Breast epithelium (tissue), 4 donors: ENCODE measurements around the gene GSX1. TPM values are rescaled to one million over a fixed set of nuclear protein-coding genes. Genes with fewer than 3 reads are reported as not detected.

ENCODE experiments used
- DNase-seq, 2 donors: peaks; one replicate each; pipeline ENCODE4 v3.0.0-alpha.2; 2019; ENCODE audit warnings: low spot score in 2 of 2
- H3K27ac ChIP-seq, 2 donors: fragments of 200-600 bp; sonication (generic) in 1 of 2; one replicate each; pipeline ENCODE4 v1.5.1; 2016 to 2019; ENCODE audit warnings: mild to moderate bottlenecking in 1 of 2
- H3K27me3 ChIP-seq, 2 donors: fragments of 200-600 bp; sonication (generic) in 1 of 2; one replicate each; pipeline versions ENCODE4 v1.5.1 to v1.6.0; 2017 to 2019; ENCODE audit warnings: control low read depth in 1 of 2, mild to moderate bottlenecking in 1 of 2
- H3K36me3 ChIP-seq: fragments of 200-600 bp; one replicate; pipeline ENCODE4 v1.5.1; 2019
- H3K4me1 ChIP-seq, 2 donors: fragments of 200-600 bp; sonication (generic); one replicate each; pipeline ENCODE4 v1.5.1; 2016 to 2019; ENCODE audit warnings: control low read depth in 1 of 2
- H3K4me3 ChIP-seq, 3 donors: fragments of 200-600 bp; sonication (generic); 1 replicate in 2 of 3; 2 replicates in 1 of 3; pipeline ENCODE4 v1.5.1; 2016 to 2019; ENCODE audit warnings: mild to moderate bottlenecking in 3 of 3, moderate library complexity in 2 of 3
- H3K9me3 ChIP-seq, 2 donors: fragments of 200-600 bp; sonication (generic) in 1 of 2; one replicate each; pipeline ENCODE4 v1.5.1; 2016 to 2019; ENCODE audit warnings: control low read depth in 1 of 2
- POLR2A ChIP-seq: fragments of 450-650 bp; IDR thresholded peaks from one replicate; pipeline ENCODE4 v1.6.1; 2016; ENCODE audit warnings: antibody characterized with exemption, mild to moderate bottlenecking, moderate library complexity
- POLR2AphosphoS5 ChIP-seq, 3 donors: sonication (generic); formaldehyde crosslinking; IDR thresholded peaks; one replicate each; pipeline ENCODE4 v1.6.1; 2017; ENCODE audit warnings: antibody characterized with exemption in 3 of 3
- intact Hi-C: fragments of 100-400 bp; cut with DNase I; formaldehyde crosslinking; loops from one replicate; pipeline ENCODE4 v1.15.1; 2023; ENCODE audit warnings: low total_unique reads
- total RNA-seq, 3 donors: library from RNA; depleted of rRNA; stranded (reverse); fragments of >200 nt; gene quantifications; one replicate each; pipeline ENCODE4 v1.1.0, GENCODE V29; 2016
- TF ChIP-seq, protein P1 (sequence below), 3 donors: fragments of 450-650 bp; IDR thresholded peaks; one replicate each; pipeline ENCODE4 v1.5.1; 2016 to 2017; ENCODE audit warnings: antibody characterized with exemption in 3 of 3, mild to moderate bottlenecking in 3 of 3, moderate library complexity in 3 of 3

Gene GSX1
- total RNA-seq, 3 donors from 2014 or later = not detected

GRCh38 chr13:27793507-27794367 lies 1.5 kb downstream of the GSX1 start:
- Histone ChIP-seq H3K4me3 (peak overlapping the region in 1 of 3 donors; percentile 11), H3K27me3 (peaks cover 19 to 100% of the 10 kb centered on the region in 2 donors), H3K9me3 (no peaks in the 10 kb centered on the region), H3K36me3 (no peaks in the 10 kb centered on the region), H3K4me1 (peaks cover 0 to 12% of the 10 kb centered on the region in 2 donors), H3K27ac (no peak overlapping the region)
- DNase-seq = no peak
- intact Hi-C loops = no loop called here
- TF ChIP-seq, protein P1, sequence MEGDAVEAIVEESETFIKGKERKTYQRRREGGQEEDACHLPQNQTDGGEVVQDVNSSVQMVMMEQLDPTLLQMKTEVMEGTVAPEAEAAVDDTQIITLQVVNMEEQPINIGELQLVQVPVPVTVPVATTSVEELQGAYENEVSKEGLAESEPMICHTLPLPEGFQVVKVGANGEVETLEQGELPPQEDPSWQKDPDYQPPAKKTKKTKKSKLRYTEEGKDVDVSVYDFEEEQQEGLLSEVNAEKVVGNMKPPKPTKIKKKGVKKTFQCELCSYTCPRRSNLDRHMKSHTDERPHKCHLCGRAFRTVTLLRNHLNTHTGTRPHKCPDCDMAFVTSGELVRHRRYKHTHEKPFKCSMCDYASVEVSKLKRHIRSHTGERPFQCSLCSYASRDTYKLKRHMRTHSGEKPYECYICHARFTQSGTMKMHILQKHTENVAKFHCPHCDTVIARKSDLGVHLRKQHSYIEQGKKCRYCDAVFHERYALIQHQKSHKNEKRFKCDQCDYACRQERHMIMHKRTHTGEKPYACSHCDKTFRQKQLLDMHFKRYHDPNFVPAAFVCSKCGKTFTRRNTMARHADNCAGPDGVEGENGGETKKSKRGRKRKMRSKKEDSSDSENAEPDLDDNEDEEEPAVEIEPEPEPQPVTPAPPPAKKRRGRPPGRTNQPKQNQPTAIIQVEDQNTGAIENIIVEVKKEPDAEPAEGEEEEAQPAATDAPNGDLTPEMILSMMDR (IDR thresholded peaks at IDR 0.05) = no peak
- TF ChIP-seq POLR2A (no peak), POLR2AphosphoS5 (IDR thresholded peaks at IDR 0.05) (no peak)

DNA sequence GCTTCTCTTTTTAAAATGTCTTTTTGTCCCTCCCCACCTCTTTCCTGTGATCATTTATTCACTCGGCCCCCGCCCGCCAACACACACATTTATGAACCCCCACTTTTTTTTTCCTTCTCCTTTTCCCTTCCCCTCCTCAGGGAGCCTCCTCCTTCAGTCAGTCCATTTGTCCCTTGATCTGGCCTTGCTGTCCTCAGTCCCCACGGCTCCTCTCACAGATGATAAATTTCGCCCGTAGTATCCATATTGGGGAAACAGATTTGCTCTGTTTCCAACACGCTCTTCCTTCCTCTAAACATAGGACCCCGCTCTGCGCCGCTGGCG lies 2.0 kb downstream of the GSX1 start:
- no peak for DNase-seq
- H3K9me3 ChIP-seq = no peaks in the 10 kb centered on the region
- no peaks in the 10 kb centered on the region for H3K36me3 ChIP-seq
- H3K4me1 ChIP-seq = peaks cover 0 to 12% of the 10 kb centered on the region in 2 donors
- intact Hi-C loops = no loop called here
- H3K27me3 ChIP-seq = peaks cover 19 to 100% of the 10 kb centered on the region in 2 donors
- TF ChIP-seq, protein P1 (IDR thresholded peaks at IDR 0.05) = no peak
- TF ChIP-seq POLR2A (no peak), POLR2AphosphoS5 (IDR thresholded peaks at IDR 0.05) (no peak)
- no peak overlapping the region for H3K4me3 ChIP-seq
- no peak overlapping the region for H3K27ac ChIP-seq

DNA sequence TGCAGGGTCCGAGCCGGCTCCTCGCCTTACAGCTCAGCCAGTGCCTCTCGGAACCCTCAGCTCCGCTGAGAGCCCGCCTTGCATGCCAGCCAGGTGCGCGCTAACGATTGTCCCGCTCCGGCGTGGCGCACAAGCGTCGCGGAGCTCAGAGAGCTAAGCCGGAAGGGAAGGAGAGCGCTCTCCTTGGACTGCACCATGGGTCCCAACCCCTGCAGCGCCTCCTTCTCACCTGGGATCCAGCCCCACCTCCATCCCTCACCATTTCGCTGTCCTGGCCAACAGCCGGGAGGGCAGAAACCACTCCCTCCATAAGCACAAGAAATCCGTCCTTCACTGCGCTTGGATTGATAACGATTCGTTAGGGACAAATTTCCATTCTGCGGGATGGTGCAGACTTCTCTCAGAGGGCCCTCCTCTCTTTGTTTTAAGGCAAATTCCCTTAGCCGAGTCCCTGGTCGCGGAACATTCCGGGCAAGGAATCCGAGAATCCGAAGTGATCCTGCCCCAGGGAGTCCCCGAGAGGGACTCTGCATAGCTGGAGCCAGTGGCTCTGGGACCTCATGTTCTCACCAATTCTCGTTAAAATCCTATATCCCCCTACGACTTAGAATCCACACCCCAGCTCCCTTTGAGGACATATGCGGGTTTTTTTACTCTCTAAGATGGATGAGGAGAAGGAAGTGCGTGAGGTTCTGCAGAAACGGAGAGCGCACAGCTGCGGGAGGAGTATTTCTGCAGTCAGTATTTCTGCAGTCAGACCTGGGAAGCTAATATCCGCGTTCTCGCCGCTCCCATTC lies 2.8 kb downstream of the GSX1 start:
- intact Hi-C loops = no loop called here
- Histone ChIP-seq H3K4me3 (no peak overlapping the region), H3K9me3 (no peaks in the 10 kb centered on the region), H3K27ac (no peak overlapping the region), H3K27me3 (peaks cover 19 to 100% of the 10 kb centered on the region in 2 donors), H3K4me1 (peaks cover 0 to 12% of the 10 kb centered on the region in 2 donors), H3K36me3 (no peaks in the 10 kb centered on the region)
- TF ChIP-seq, protein P1 (IDR thresholded peaks at IDR 0.05) = no peak
- TF ChIP-seq POLR2A = no peak
- TF ChIP-seq POLR2AphosphoS5 (IDR thresholded peaks at IDR 0.05) = no peak
- DNase-seq = no peak

- TF ChIP-seq, protein P1 (IDR thresholded peaks at IDR 0.05) = no peak
- TF ChIP-seq POLR2AphosphoS5 (IDR thresholded peaks at IDR 0.05) = no peak
- TF ChIP-seq POLR2A = no peak
- DNase-seq = no peak
- intact Hi-C loops = no loop called here
These were observed 3.4 kb downstream of the GSX1 start for GRCh38 chr13:27795718-27796019.

More at GRCh38 chr13:27795718-27796019, 3.4 kb downstream of the GSX1 start:
- Histone ChIP-seq H3K4me3 (no peak overlapping the region), H3K9me3 (no peaks in the 10 kb centered on the region), H3K27ac (no peak overlapping the region), H3K27me3 (peaks cover 19 to 100% of the 10 kb centered on the region in 2 donors), H3K4me1 (peaks cover 0 to 9% of the 10 kb centered on the region in 2 donors), H3K36me3 (no peaks in the 10 kb centered on the region)
